AG04449 (cell line): ENCODE measurements around the gene HCK.
"Not testable (repeated sequence)": the region's sequence is repeated elsewhere in the genome, so short reads cannot be mapped to it uniquely, and the experiment has no call there.

ENCODE experiments used
- CTCF ChIA-PET: fragments of 350-600 bp; formaldehyde crosslinking; extraction: SDS; loops from one replicate; lab custom pipeline; 2021; ENCODE audit warnings: antibody characterized with exemption; lab: Yijun Ruan, JAX
- POLR2A ChIA-PET: fragments of 400-600, 350-600 bp; formaldehyde crosslinking; extraction: SDS; loops from one replicate; lab custom pipeline; 2020; ENCODE audit warnings: antibody characterized with exemption, inconsistent platforms; lab: Yijun Ruan, JAX
- DNase-seq: peaks from one replicate; pipeline ENCODE4 v3.0.0-alpha.2; 2010; ENCODE audit warnings: low read depth, low spot score
- H3K4me3 ChIP-seq: 2 replicates; pipeline ENCODE4 v1.5.1; 2011; ENCODE audit warnings: low read depth, mild to moderate bottlenecking, control low read depth, low read length
- TF ChIP-seq, protein P1 (sequence below): IDR thresholded peaks from one replicate; pipeline ENCODE4 v1.5.1; 2011; ENCODE audit warnings: mild to moderate bottlenecking, moderate library complexity, low read length, control low read depth, inconsistent platforms; ENCODE audit not compliant: insufficient read depth; ENCODE audit errors: missing control alignments

HCK gene

GRCh38 chr20:32119734-32120133 lies 67.7 kb downstream of the HCK start:
- POLR2A ChIA-PET = no interaction called here
- H3K4me3 ChIP-seq = no peak overlapping the region
- CTCF ChIA-PET = interaction anchor here (0.9 to 1.7 kb wide), 2 partner anchors 28 to 168 kb away, joined by 3 to 4 read pairs; partner anchors contain the start of gene PDRG1
- no peak for DNase-seq
- TF ChIP-seq, protein P1, sequence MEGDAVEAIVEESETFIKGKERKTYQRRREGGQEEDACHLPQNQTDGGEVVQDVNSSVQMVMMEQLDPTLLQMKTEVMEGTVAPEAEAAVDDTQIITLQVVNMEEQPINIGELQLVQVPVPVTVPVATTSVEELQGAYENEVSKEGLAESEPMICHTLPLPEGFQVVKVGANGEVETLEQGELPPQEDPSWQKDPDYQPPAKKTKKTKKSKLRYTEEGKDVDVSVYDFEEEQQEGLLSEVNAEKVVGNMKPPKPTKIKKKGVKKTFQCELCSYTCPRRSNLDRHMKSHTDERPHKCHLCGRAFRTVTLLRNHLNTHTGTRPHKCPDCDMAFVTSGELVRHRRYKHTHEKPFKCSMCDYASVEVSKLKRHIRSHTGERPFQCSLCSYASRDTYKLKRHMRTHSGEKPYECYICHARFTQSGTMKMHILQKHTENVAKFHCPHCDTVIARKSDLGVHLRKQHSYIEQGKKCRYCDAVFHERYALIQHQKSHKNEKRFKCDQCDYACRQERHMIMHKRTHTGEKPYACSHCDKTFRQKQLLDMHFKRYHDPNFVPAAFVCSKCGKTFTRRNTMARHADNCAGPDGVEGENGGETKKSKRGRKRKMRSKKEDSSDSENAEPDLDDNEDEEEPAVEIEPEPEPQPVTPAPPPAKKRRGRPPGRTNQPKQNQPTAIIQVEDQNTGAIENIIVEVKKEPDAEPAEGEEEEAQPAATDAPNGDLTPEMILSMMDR = no peak

GRCh38 chr20:32121908-32122307 lies 69.9 kb downstream of the HCK start:
- CTCF ChIA-PET, POLR2A ChIA-PET, DNase-seq, H3K4me3 ChIP-seq: not testable (repeated sequence)

- POLR2A ChIA-PET = interaction anchor here (0.7 to 1.2 kb wide), 2 partner anchors 14 to 16 kb away, joined by 3 to 4 read pairs; partner anchors contain the start of gene TM9SF4
- no peak overlapping the region for H3K4me3 ChIP-seq
- CTCF ChIA-PET = interaction anchor here (0.6 to 1.1 kb wide), 3 partner anchors 9 to 172 kb away, joined by 3 to 4 read pairs (median 3); no protein-coding TSS in a partner anchor
- TF ChIP-seq, protein P1 = no peak
- DNase-seq = no peak
Observed at GRCh38 chr20:32123088-32123487, 71.0 kb downstream of the HCK start.

GRCh38 chr20:32124916-32125454 lies 72.9 kb downstream of the HCK start:
- H3K4me3 ChIP-seq = no peak overlapping the region
- TF ChIP-seq, protein P1 = no peak
- no peak for DNase-seq
- POLR2A ChIA-PET = no interaction called here
- CTCF ChIA-PET = no interaction called here

- POLR2A ChIA-PET = no interaction called here
- DNase-seq = no peak
- TF ChIP-seq, protein P1 = no peak
- no peak overlapping the region for H3K4me3 ChIP-seq
- CTCF ChIA-PET = no interaction called here
Observed at GRCh38 chr20:32125506-32125905, 73.5 kb downstream of the HCK start.

DNA sequence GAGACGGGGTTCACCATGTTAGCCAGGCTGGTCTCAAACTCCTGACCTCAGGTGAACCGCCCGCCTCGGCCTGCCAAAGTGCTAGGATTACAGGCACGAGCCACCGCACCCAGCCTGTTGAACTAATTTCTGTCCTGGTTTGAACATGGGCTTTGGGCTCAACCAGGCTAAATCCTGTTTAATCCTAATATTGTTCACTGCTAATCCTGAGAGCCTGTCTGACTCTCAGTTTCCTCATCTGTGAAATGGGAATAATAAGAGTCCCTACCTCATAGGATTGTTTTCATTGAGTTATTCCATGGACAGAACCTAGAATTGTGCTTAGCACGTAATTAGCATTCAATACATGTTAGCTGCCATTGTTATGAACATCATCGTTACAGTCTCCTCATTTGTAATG lies 74.9 kb downstream of the HCK start:
- no peak overlapping the region for H3K4me3 ChIP-seq
- DNase-seq = no peak
- ChIA-PET CTCF (no interaction called here), POLR2A (no interaction called here)
- TF ChIP-seq, protein P1 = no peak

DNA sequence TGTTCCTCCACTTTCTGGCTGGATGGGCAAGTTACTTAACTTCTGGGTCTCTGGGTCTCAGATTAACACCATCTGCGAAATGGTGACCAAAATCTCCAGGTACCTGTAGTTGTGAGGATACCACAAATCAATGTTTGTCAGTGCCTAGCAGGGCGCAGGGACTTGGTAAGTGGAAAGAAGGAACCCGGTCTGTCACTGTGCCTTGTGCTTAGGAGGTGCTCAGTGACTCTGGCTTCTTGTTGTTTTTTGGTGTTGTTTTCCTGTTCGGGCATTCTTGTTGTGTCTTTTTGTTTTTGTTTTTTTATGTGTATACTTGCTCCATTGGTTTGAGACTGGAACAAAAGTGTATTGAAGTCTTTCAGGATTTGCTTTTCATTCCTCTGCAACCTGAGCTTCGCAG lies 75.3 kb downstream of the HCK start:
- no peak for DNase-seq
- TF ChIP-seq, protein P1 = no peak
- ChIA-PET CTCF (no interaction called here), POLR2A (no interaction called here)
- no peak overlapping the region for H3K4me3 ChIP-seq
